T47D (cell line): ENCODE data around the gene R3HDML.
"Not testable (repeated sequence)": the region's sequence is repeated elsewhere in the genome, so short reads cannot be mapped to it uniquely, and the experiment has no call there.

Experiments used
- DNase-seq, 2 experiments: peaks; one replicate each; pipeline versions ENCODE4 v3.0.0 to v3.0.0-alpha.2; 2011 to 2012; ENCODE audit warnings: low read depth in 1 of 2, low spot score in 1 of 2
- JUND ChIP-seq: IDR thresholded peaks from 2 replicates; pipeline ENCODE4 v1.6.1; 2012; ENCODE audit warnings: low read depth
- in situ Hi-C: cut with HindIII; loops from 2 replicates; pipeline ENCODE4 v1.10.0; 2016; ENCODE audit warnings: low sequenced_read_pairs, low pct_unique_long_range_greater_than_20kb

The R3HDML gene

GRCh38 chr20:44336086-44336485 is 757 bp upstream of the R3HDML start:
- no peak for DNase-seq
- no peak for TF ChIP-seq JUND
- in situ Hi-C loops: no loop called here

GRCh38 chr20:44342248-44342647 is 5.4 kb downstream of the R3HDML start:
- no peak for TF ChIP-seq JUND
- no peak for DNase-seq
- in situ Hi-C loops: no loop called here

GRCh38 chr20:44343162-44343675 is 6.4 kb downstream of the R3HDML start:
- in situ Hi-C loops: no loop called here
- no peak for TF ChIP-seq JUND
- no peak for DNase-seq

- no peak for DNase-seq
- no peak for TF ChIP-seq JUND
- in situ Hi-C loops: no loop called here
Observed at GRCh38 chr20:44344723-44345122, 7.9 kb downstream of the R3HDML start.

GRCh38 chr20:44345147-44345546 is 8.3 kb downstream of the R3HDML start:
- TF ChIP-seq JUND: no peak
- no peak for DNase-seq
- in situ Hi-C loops: no loop called here

- DNase-seq, in situ Hi-C loops: not testable (repeated sequence)
Observed at GRCh38 chr20:44345941-44346340, 9.1 kb downstream of the R3HDML start.

- no peak for DNase-seq
- in situ Hi-C loops: no loop called here
- TF ChIP-seq JUND: no peak
Observed at GRCh38 chr20:44348168-44348659, 11.4 kb downstream of the R3HDML start.

- no peak for TF ChIP-seq JUND
- no peak for DNase-seq
- in situ Hi-C loops: no loop called here
Observed at GRCh38 chr20:44349349-44349748, 12.5 kb downstream of the R3HDML start.

- no peak for DNase-seq
- TF ChIP-seq JUND: no peak
- in situ Hi-C loops: no loop called here
Observed at GRCh38 chr20:44350567-44350966, 13.7 kb downstream of the R3HDML start.

GRCh38 chr20:44354979-44355497 is 18.2 kb downstream of the R3HDML start:
- DNase-seq: no peak
- in situ Hi-C loops: no loop called here
- TF ChIP-seq JUND: no peak

GRCh38 chr20:44355498-44356352 is 18.9 kb downstream of the R3HDML start, which contains the start of gene HNF4A:
TSS of gene HNF4A (plus strand) at chr20:44355699. CDS start at chr20:44355805, 106 bp downstream.
- DNase-seq: no peak
- no peak for TF ChIP-seq JUND
- in situ Hi-C loops: no loop called here

GRCh38 chr20:44356353-44356723 is 19.5 kb downstream of the R3HDML start:
- in situ Hi-C loops: no loop called here
- DNase-seq: no peak
- no peak for TF ChIP-seq JUND

GRCh38 chr20:44357020-44357419 is 20.2 kb downstream of the R3HDML start:
- no peak for TF ChIP-seq JUND
- in situ Hi-C loops: no loop called here
- DNase-seq: no peak
